Spinal cord (tissue), 10 donors: ENCODE measurements around the gene EN1. TPM values are rescaled to one million over a fixed set of nuclear protein-coding genes. Genes with fewer than 3 reads are reported as not detected.

Experiments
- DNase-seq, 6 donors: peaks; one replicate each; pipeline versions ENCODE4 v3.0.0 to v3.0.0-alpha.2; 2013 to 2015; ENCODE audit warnings: low spot score in 6 of 6, low read depth in 4 of 6
- H3K27ac ChIP-seq: one replicate; pipeline ENCODE4 v1.5.1; 2013; ENCODE audit warnings: low read depth, low read length, control low read depth
- H3K27me3 ChIP-seq: one replicate; pipeline ENCODE4 v1.6.1; 2013; ENCODE audit warnings: low read length; ENCODE audit not compliant: control insufficient read depth, insufficient read depth
- H3K36me3 ChIP-seq: one replicate; pipeline ENCODE4 v1.6.1; 2013; ENCODE audit warnings: low read length; ENCODE audit not compliant: control insufficient read depth, insufficient read depth
- H3K4me1 ChIP-seq: one replicate; pipeline ENCODE4 v1.6.1; 2013; ENCODE audit warnings: low read length; ENCODE audit not compliant: control insufficient read depth, insufficient read depth
- H3K4me3 ChIP-seq: one replicate; pipeline ENCODE4 v1.5.1; 2013; ENCODE audit warnings: low read depth, low read length, control low read depth
- H3K9me3 ChIP-seq: one replicate; pipeline ENCODE4 v1.6.1; 2013; ENCODE audit warnings: low read length; ENCODE audit not compliant: control insufficient read depth, insufficient read depth
- WGBS: methylation state at CpG from one replicate; pipeline ENCODE4 v1.1.5; 2013; ENCODE audit warnings: missing lambda C conversion rate; ENCODE audit not compliant: insufficient coverage; 5-methylcytosine and 5-hydroxymethylcytosine counted together
- polyA plus RNA-seq, 2 donors: library from polyadenylated mRNA; unstranded; fragments of 120-200 nt; gene quantifications; one replicate each; pipeline ENCODE4 v1.2.1, GENCODE V29; 2013; ENCODE audit not compliant: insufficient read length in 2 of 2
- total RNA-seq, 2 donors: library from RNA; depleted of rRNA in 1 of 2; stranded (reverse); fragments of 120-200 nt in 1 of 2; fragments of >200 nt in 1 of 2; gene quantifications; one replicate each; pipeline versions ENCODE4 v1.2.3 to v1.2.4, GENCODE V29; 2013 to 2014
- donor health status: healthy.

EN1 gene
- total and polyA plus RNA-seq, 4 donors = 0.40 to 2.8 (median 0.93) TPM

GRCh38 chr2:118830118-118830517 is 17.3 kb downstream of the EN1 start:
- no peak overlapping the region for H3K4me3 ChIP-seq
- WGBS = 67% methylated on average over 3 of the region's 6 CpGs
- no peaks in the 10 kb centered on the region for H3K36me3 ChIP-seq
- peaks cover 20% of the 10 kb centered on the region for H3K4me1 ChIP-seq
- H3K27ac ChIP-seq = no peak overlapping the region
- no peak for DNase-seq
- peaks cover 64% of the 10 kb centered on the region for H3K27me3 ChIP-seq
- no peaks in the 10 kb centered on the region for H3K9me3 ChIP-seq

- no peak for DNase-seq
- Histone ChIP-seq H3K36me3 (no peaks in the 10 kb centered on the region), H3K27me3 (peaks cover 44% of the 10 kb centered on the region), H3K9me3 (no peaks in the 10 kb centered on the region), H3K4me1 (no peaks in the 10 kb centered on the region), H3K4me3 (no peak overlapping the region), H3K27ac (no peak overlapping the region)
- no CpG with 5 or more reads among the region's 1 CpG for WGBS
These were observed 21.4 kb downstream of the EN1 start for GRCh38 chr2:118826093-118826492.

GRCh38 chr2:118823633-118824032 is 23.8 kb downstream of the EN1 start:
- Histone ChIP-seq H3K36me3 (no peaks in the 10 kb centered on the region), H3K4me1 (no peaks in the 10 kb centered on the region), H3K27me3 (peaks cover 38% of the 10 kb centered on the region), H3K9me3 (no peaks in the 10 kb centered on the region), H3K27ac (no peak overlapping the region), H3K4me3 (no peak overlapping the region)
- WGBS = 50% methylated on average over 5 of the region's 5 CpGs
- DNase-seq = no peak

GRCh38 chr2:118822572-118822971 is 24.9 kb downstream of the EN1 start:
- no peak overlapping the region for H3K4me3 ChIP-seq
- no peaks in the 10 kb centered on the region for H3K4me1 ChIP-seq
- H3K27ac ChIP-seq = no peak overlapping the region
- H3K9me3 ChIP-seq = no peaks in the 10 kb centered on the region
- no CpG with 5 or more reads among the region's 1 CpG for WGBS
- no peaks in the 10 kb centered on the region for H3K36me3 ChIP-seq
- no peak for DNase-seq
- peaks cover 38% of the 10 kb centered on the region for H3K27me3 ChIP-seq

GRCh38 chr2:118822015-118822414 is 25.4 kb downstream of the EN1 start:
- no peaks in the 10 kb centered on the region for H3K36me3 ChIP-seq
- no peak overlapping the region for H3K27ac ChIP-seq
- no peaks in the 10 kb centered on the region for H3K4me1 ChIP-seq
- H3K27me3 ChIP-seq = peaks cover 39% of the 10 kb centered on the region
- no peaks in the 10 kb centered on the region for H3K9me3 ChIP-seq
- no peak for DNase-seq
- no peak overlapping the region for H3K4me3 ChIP-seq
- 83% methylated on average over 5 of the region's 5 CpGs for WGBS

- Histone ChIP-seq H3K4me1 (peaks cover 8% of the 10 kb centered on the region), H3K36me3 (no peaks in the 10 kb centered on the region), H3K4me3 (no peak overlapping the region), H3K27me3 (peaks cover 14% of the 10 kb centered on the region), H3K9me3 (no peaks in the 10 kb centered on the region), H3K27ac (no peak overlapping the region)
- 82% methylated on average over 2 of the region's 4 CpGs for WGBS
- no peak for DNase-seq
These were observed 30.0 kb downstream of the EN1 start for GRCh38 chr2:118817469-118817868.

- DNase-seq = no peak
- H3K9me3 ChIP-seq = no peaks in the 10 kb centered on the region
- H3K4me3 ChIP-seq = no peak overlapping the region
- H3K27ac ChIP-seq = no peak overlapping the region
- WGBS = 79% methylated on average over 2 of the region's 4 CpGs
- no peaks in the 10 kb centered on the region for H3K36me3 ChIP-seq
- peaks cover 11% of the 10 kb centered on the region for H3K27me3 ChIP-seq
- H3K4me1 ChIP-seq = peaks cover 9% of the 10 kb centered on the region
These were observed 30.8 kb downstream of the EN1 start for GRCh38 chr2:118816669-118817068.

- H3K4me3 ChIP-seq = no peak overlapping the region
- WGBS = 76% methylated on average over 4 of the region's 4 CpGs
- peaks cover 9% of the 10 kb centered on the region for H3K4me1 ChIP-seq
- no peaks in the 10 kb centered on the region for H3K36me3 ChIP-seq
- H3K27me3 ChIP-seq = peaks cover 6% of the 10 kb centered on the region
- no peak overlapping the region for H3K27ac ChIP-seq
- no peak for DNase-seq
- no peaks in the 10 kb centered on the region for H3K9me3 ChIP-seq
These were observed 31.7 kb downstream of the EN1 start for GRCh38 chr2:118815731-118816130.

- 89% methylated on average over 7 of the region's 7 CpGs for WGBS
- peaks cover 6% of the 10 kb centered on the region for H3K27me3 ChIP-seq
- no peak for DNase-seq
These were observed 32.1 kb downstream of the EN1 start for GRCh38 chr2:118815314-118815713.

GRCh38 chr2:118814368-118814767 is 33.1 kb downstream of the EN1 start:
- Histone ChIP-seq H3K9me3 (no peaks in the 10 kb centered on the region), H3K36me3 (no peaks in the 10 kb centered on the region), H3K4me3 (no peak overlapping the region), H3K27me3 (peaks cover 6% of the 10 kb centered on the region), H3K27ac (no peak overlapping the region), H3K4me1 (peaks cover 9% of the 10 kb centered on the region)
- WGBS = 73% methylated on average over 2 of the region's 3 CpGs
- DNase-seq = no peak

More at GRCh38 chr2:118815314-118815713, 32.1 kb downstream of the EN1 start:
- peaks cover 9% of the 10 kb centered on the region for H3K4me1 ChIP-seq
- no peak overlapping the region for H3K27ac ChIP-seq
- H3K4me3 ChIP-seq = no peak overlapping the region
- H3K9me3 ChIP-seq = no peaks in the 10 kb centered on the region
- no peaks in the 10 kb centered on the region for H3K36me3 ChIP-seq
